Mesendoderm (in vitro differentiated cells): ENCODE data around the gene RBM46.
"Not testable (repeated sequence)": the region's sequence is repeated elsewhere in the genome, so short reads cannot be mapped to it uniquely, and the experiment has no call there.

Experiments used
- DNase-seq: peaks from one replicate; pipeline ENCODE4 v3.0.0; 2013
- H2AK5ac ChIP-seq: 2 replicates; pipeline ENCODE4 v1.6.1; 2013; ENCODE audit warnings: low read length, inconsistent platforms
- H2BK120ac ChIP-seq: 2 replicates; pipeline ENCODE4 v1.6.1; 2013; ENCODE audit warnings: low read depth, mild to moderate bottlenecking, low read length, moderate library complexity, mixed read lengths
- H2BK15ac ChIP-seq: replicated peaks from 2 replicates; pipeline ENCODE4 v1.6.1; 2013; ENCODE audit warnings: low read depth, mild to moderate bottlenecking, moderate library complexity
- H2BK5ac ChIP-seq: 2 replicates; pipeline ENCODE4 v1.6.1; 2013; ENCODE audit warnings: low read length, inconsistent platforms
- H3K18ac ChIP-seq: 2 replicates; pipeline ENCODE4 v1.6.1; 2013; ENCODE audit warnings: mild to moderate bottlenecking, low read length, mixed read lengths
- H3K23ac ChIP-seq: one replicate; pipeline ENCODE4 v1.6.1; 2013; ENCODE audit warnings: low read length
- H3K27ac ChIP-seq: 2 replicates; pipeline ENCODE4 v1.5.1; 2013; ENCODE audit warnings: low read depth, mild to moderate bottlenecking, inconsistent platforms, low read length, moderate library complexity
- H3K27me3 ChIP-seq: 2 replicates; pipeline ENCODE4 v1.6.1; 2013; ENCODE audit warnings: low read length, control low read depth, mild to moderate bottlenecking, inconsistent platforms; ENCODE audit not compliant: insufficient read depth, poor library complexity
- H3K36me3 ChIP-seq: 2 replicates; pipeline ENCODE4 v1.6.1; 2013; ENCODE audit warnings: low read length, inconsistent platforms; ENCODE audit not compliant: control insufficient read depth, insufficient read depth
- H3K4ac ChIP-seq: one replicate; pipeline ENCODE4 v1.6.1; 2013; ENCODE audit warnings: low read depth, mild to moderate bottlenecking, low read length, moderate library complexity
- H3K4me1 ChIP-seq: 2 replicates; pipeline ENCODE4 v1.6.1; 2013; ENCODE audit warnings: low read depth, low read length, inconsistent platforms; ENCODE audit not compliant: control insufficient read depth
- H3K4me2 ChIP-seq: 2 replicates; pipeline ENCODE4 v1.6.1; 2013; ENCODE audit warnings: low read length
- H3K4me3 ChIP-seq: 2 replicates; pipeline ENCODE4 v1.5.1; 2013; ENCODE audit warnings: mild to moderate bottlenecking, low read length
- H3K56ac ChIP-seq: one replicate; pipeline ENCODE4 v1.6.1; 2013; ENCODE audit warnings: low read length
- H3K79me1 ChIP-seq: 2 replicates; pipeline ENCODE4 v1.6.1; 2013; ENCODE audit warnings: low read length, inconsistent platforms
- H3K79me2 ChIP-seq: 2 replicates; pipeline ENCODE4 v1.6.1; 2013; ENCODE audit warnings: mild to moderate bottlenecking, low read length; ENCODE audit not compliant: control insufficient read depth, insufficient read depth
- H3K9ac ChIP-seq: 2 replicates; pipeline ENCODE4 v1.6.1; 2013; ENCODE audit warnings: low read length, inconsistent platforms
- H4K5ac ChIP-seq: one replicate; pipeline ENCODE4 v1.6.1; 2013; ENCODE audit warnings: low read length
- H4K8ac ChIP-seq: one replicate; pipeline ENCODE4 v1.6.1; 2013; ENCODE audit warnings: low read depth, mild to moderate bottlenecking, control low read depth, low read length, moderate library complexity
- WGBS: extraction: QIAGEN DNeasy Blood & Tissue Kit; methylation state at CpG from one replicate; pipeline ENCODE4 v1.1.7; 2013; ENCODE audit warnings: low lambda C conversion rate, missing lambda C conversion rate; ENCODE audit not compliant: insufficient coverage; ENCODE audit errors: extremely low coverage; 5-methylcytosine and 5-hydroxymethylcytosine counted together

RBM46 gene

DNA sequence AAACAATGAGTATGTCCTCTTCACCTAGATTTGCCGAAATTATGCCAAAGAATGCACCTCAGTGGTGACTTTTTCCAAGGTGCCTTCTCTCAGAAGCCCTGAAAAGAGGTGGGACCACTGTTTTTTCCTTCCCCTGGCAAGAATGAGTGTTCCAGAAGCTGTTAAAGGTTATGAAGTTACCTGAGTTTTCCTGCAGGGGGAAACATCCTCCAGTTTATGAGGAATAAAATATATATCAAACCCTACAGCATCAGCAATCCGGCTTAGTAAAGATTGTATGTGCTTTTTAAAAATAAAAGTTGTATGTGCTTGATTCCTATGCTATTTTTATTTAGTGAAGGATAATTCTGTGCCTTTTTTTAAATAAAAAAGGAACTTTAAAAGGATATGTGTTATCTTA, 73.3 kb downstream of the RBM46 start:
- Histone ChIP-seq H3K79me1 (no peaks in the 10 kb centered on the region), H3K4me1 (peaks cover 3% of the 10 kb centered on the region), H3K36me3 (no peaks in the 10 kb centered on the region), H3K4me2 (no peak overlapping the region), H2BK5ac (no peak overlapping the region), H2AK5ac (no peak overlapping the region), H4K8ac (no peak overlapping the region), H3K9ac (no peak overlapping the region), H3K4me3 (no peak overlapping the region), H2BK15ac (no peak overlapping the region), H2BK120ac (no peak overlapping the region), H3K4ac (no peak overlapping the region), H3K27me3 (no peaks in the 10 kb centered on the region), H3K18ac (no peak overlapping the region), H4K5ac (no peak overlapping the region), H3K27ac (no peak overlapping the region), H3K79me2 (no peaks in the 10 kb centered on the region), H3K23ac (no peak overlapping the region), H3K56ac (no peak overlapping the region)
- peak; percentile 54 for DNase-seq
- WGBS = no CpG with 5 or more reads among the region's 2 CpGs

DNA sequence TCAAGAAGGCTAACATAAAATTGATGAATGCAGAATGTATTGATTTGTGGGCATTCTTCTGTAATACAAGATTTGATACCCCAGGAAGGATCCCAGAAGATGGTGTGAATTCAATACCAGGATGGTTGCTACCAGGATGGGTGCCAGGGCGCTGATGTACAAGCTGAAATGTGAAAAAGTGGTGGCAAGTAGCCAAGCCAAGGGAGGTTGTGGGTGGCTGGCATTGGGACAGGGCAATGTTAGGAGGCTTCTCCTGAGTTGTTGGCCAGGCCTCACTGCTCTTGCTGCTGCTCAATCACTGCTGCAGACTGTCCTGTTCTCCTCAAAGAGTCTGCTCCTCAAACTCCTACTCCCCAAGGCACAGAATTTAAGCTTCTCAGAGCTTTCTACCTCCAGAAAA, 77.1 kb downstream of the RBM46 start:
- no peak overlapping the region for H3K4me2 ChIP-seq
- no peak overlapping the region for H3K9ac ChIP-seq
- H3K4ac ChIP-seq = no peak overlapping the region
- no peak overlapping the region for H2BK5ac ChIP-seq
- no peak overlapping the region for H2BK15ac ChIP-seq
- H3K79me1 ChIP-seq = no peaks in the 10 kb centered on the region
- peaks cover 3% of the 10 kb centered on the region for H3K4me1 ChIP-seq
- WGBS = no CpG with 5 or more reads among the region's 1 CpG
- H3K36me3 ChIP-seq = no peaks in the 10 kb centered on the region
- DNase-seq = no peak
- H4K5ac ChIP-seq = no peak overlapping the region
- H3K27me3 ChIP-seq = no peaks in the 10 kb centered on the region
- no peaks in the 10 kb centered on the region for H3K79me2 ChIP-seq
- no peak overlapping the region for H2AK5ac ChIP-seq
- H3K27ac ChIP-seq = no peak overlapping the region
- no peak overlapping the region for H3K23ac ChIP-seq
- no peak overlapping the region for H3K4me3 ChIP-seq
- H4K8ac ChIP-seq = no peak overlapping the region
- H2BK120ac ChIP-seq = no peak overlapping the region
- H3K18ac ChIP-seq = no peak overlapping the region
- no peak overlapping the region for H3K56ac ChIP-seq

DNA sequence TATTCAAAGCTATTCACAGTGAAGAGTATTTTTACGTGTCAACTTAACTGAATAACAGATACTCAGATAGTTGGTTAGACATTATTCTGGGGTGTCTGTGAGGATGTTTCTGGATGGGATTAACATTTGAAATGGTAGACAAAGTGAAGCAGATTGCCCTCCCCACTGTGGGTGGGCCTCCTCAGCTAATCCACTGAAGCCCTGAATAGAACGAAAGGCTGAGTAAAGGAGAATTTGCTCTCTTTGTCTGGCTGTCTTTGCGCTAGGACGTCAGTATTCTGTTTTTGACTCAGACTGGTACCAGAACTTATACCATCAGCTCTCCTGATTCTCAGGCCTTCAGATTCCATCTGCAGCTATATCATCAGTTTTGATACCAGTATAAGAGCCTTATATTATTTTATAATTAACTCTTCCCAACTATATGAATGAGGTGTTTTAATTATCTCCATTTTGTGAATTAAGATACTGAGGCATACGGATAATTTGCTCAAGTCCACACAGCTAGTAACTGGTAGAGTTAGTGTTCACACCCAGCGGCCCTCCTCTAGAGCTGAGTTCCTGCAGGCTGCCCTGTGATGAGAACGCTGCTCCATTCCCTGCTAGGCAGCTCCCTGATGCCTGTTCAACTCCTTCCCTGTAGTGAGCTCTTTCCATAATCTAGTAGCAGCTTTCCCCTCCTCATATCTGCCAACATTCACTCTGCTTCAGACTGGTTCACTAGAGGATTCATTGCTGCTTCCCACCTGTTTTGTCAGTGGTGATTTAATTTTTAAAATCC, 87.5 kb downstream of the RBM46 start:
- no peak overlapping the region for H3K18ac ChIP-seq
- no peak overlapping the region for H3K9ac ChIP-seq
- no peaks in the 10 kb centered on the region for H3K79me1 ChIP-seq
- no peak overlapping the region for H2BK5ac ChIP-seq
- H3K4ac ChIP-seq = no peak overlapping the region
- no peak overlapping the region for H4K5ac ChIP-seq
- H3K56ac ChIP-seq = no peak overlapping the region
- H3K27me3 ChIP-seq = no peaks in the 10 kb centered on the region
- no peak overlapping the region for H4K8ac ChIP-seq
- H3K4me3 ChIP-seq = no peak overlapping the region
- no CpG with 5 or more reads among the region's 7 CpGs for WGBS
- H3K36me3 ChIP-seq = no peaks in the 10 kb centered on the region
- H3K4me1 ChIP-seq = no peaks in the 10 kb centered on the region
- no peaks in the 10 kb centered on the region for H3K79me2 ChIP-seq
- peak; percentile 78 for DNase-seq
- H3K23ac ChIP-seq = no peak overlapping the region
- no peak overlapping the region for H2BK120ac ChIP-seq
- H3K4me2 ChIP-seq = no peak overlapping the region
- no peak overlapping the region for H2AK5ac ChIP-seq
- no peak overlapping the region for H3K27ac ChIP-seq
- H2BK15ac ChIP-seq = no peak overlapping the region

DNA sequence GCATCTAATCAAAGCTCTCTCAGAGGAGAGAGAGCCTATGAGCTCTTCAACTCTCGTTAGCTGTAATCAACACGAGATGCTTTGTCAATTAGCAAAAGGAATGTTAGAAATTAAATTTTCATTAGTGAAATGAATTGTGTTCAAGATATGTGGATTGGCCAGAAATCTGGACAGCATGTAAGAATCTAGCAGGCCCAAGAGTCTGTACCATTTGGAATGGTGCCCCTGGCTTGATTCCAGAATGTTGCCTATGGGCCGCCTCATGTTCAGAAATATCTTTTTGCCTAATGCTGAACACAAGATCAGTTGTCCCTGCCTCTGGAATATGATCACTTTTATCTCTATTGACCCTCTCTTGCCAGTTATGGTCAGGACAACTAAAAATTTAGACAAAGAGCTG, 88.2 kb downstream of the RBM46 start:
- Histone ChIP-seq H2BK120ac (no peak overlapping the region), H3K4ac (no peak overlapping the region)

DNA sequence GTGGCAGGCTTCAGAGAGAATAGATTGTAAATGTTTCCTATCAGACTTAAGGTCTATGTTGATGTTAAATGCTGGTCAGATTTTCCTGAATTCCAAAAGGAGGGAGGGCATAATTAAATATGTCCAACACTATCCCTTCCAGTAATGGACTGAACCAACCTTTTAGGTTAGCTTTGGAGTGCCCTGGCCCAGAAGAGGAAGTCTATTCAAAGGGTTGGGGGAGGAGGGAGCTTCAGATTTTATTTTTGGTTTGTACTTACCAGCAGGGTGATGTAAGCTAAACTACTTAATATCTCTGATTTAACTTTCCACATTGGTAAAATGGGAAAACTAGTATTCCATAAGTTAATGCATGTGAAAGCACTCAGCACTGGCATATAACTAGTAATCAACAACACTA, 91.1 kb downstream of the RBM46 start:
- H3K4me2 ChIP-seq = no peak overlapping the region
- H2BK15ac ChIP-seq = no peak overlapping the region
- H4K8ac ChIP-seq = no peak overlapping the region
- no peak overlapping the region for H2AK5ac ChIP-seq
- no peak overlapping the region for H3K56ac ChIP-seq
- H3K4ac ChIP-seq = no peak overlapping the region
- H3K23ac ChIP-seq = no peak overlapping the region
- no peak overlapping the region for H3K18ac ChIP-seq
- H3K27me3 ChIP-seq = no peaks in the 10 kb centered on the region
- no peaks in the 10 kb centered on the region for H3K79me2 ChIP-seq
- H3K4me3 ChIP-seq = no peak overlapping the region
- no peaks in the 10 kb centered on the region for H3K4me1 ChIP-seq
- no peaks in the 10 kb centered on the region for H3K79me1 ChIP-seq
- no peak for DNase-seq
- H2BK5ac ChIP-seq = no peak overlapping the region
- H3K9ac ChIP-seq = no peak overlapping the region
- H3K27ac ChIP-seq = no peak overlapping the region
- H4K5ac ChIP-seq = no peak overlapping the region
- H3K36me3 ChIP-seq = no peaks in the 10 kb centered on the region
- H2BK120ac ChIP-seq = no peak overlapping the region

More for the DNA sequence above, 88.2 kb downstream of the RBM46 start:
- H3K9ac ChIP-seq = no peak overlapping the region
- H3K4me2 ChIP-seq = no peak overlapping the region
- H3K4me3 ChIP-seq = no peak overlapping the region
- no peak overlapping the region for H4K5ac ChIP-seq
- no peaks in the 10 kb centered on the region for H3K79me2 ChIP-seq
- no peak overlapping the region for H3K18ac ChIP-seq
- H3K27me3 ChIP-seq = no peaks in the 10 kb centered on the region
- no peaks in the 10 kb centered on the region for H3K36me3 ChIP-seq
- DNase-seq = peak; percentile 47
- H4K8ac ChIP-seq = no peak overlapping the region
- no peak overlapping the region for H2AK5ac ChIP-seq
- H2BK5ac ChIP-seq = no peak overlapping the region
- H3K23ac ChIP-seq = no peak overlapping the region
- H3K56ac ChIP-seq = no peak overlapping the region
- WGBS = no CpG with 5 or more reads among the region's 3 CpGs
- no peak overlapping the region for H2BK15ac ChIP-seq
- H3K79me1 ChIP-seq = no peaks in the 10 kb centered on the region
- no peaks in the 10 kb centered on the region for H3K4me1 ChIP-seq
- no peak overlapping the region for H3K27ac ChIP-seq

DNA sequence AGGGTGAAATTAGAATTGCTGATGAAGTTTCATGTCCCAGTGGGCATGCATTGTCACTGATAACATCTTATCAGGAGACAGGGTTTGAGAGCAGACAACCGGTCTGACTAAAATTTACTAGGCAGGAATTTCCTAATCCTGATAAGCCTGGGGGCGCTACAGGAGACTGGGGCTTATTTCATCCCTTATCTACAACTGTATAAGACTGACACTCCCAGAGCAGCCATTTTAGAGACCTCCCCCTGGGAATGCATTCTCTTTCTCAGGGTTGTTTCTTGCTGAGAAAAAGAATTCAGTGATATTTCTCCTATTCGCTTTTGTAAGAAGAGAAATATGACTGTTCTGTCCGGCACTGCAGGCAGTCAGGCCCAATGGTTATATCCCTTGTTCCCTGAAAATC, 93.0 kb downstream of the RBM46 start:
- not testable (repeated sequence) for H3K79me1 ChIP-seq, H3K27me3 ChIP-seq, H2BK5ac ChIP-seq, H3K56ac ChIP-seq, H3K36me3 ChIP-seq, H2BK15ac ChIP-seq, H3K4me1 ChIP-seq, H2BK120ac ChIP-seq, H4K5ac ChIP-seq, H3K23ac ChIP-seq, H3K18ac ChIP-seq, H3K27ac ChIP-seq, H4K8ac ChIP-seq, H3K4me3 ChIP-seq, H3K4me2 ChIP-seq, H3K79me2 ChIP-seq, H3K4ac ChIP-seq, H3K9ac ChIP-seq, H2AK5ac ChIP-seq
- peak; percentile 16 for DNase-seq
- no CpG with 5 or more reads among the region's 4 CpGs for WGBS
